ENCODE measurements around the gene DPT. TPM values are rescaled to one million over a fixed set of nuclear protein-coding genes. Genes with fewer than 3 reads are reported as not detected.

Gene DPT
- total and polyA plus RNA-seq, 10 of the 15 experiments (the other 5 are each of a cell fraction or from before 2014, with no cell fraction given) = 0.05 to 0.10 TPM; not detected in 8

- Histone ChIP-seq H3K4me1 (ENCODE audit: control insufficient read depth, insufficient read depth, low read length) (no peaks in the 10 kb centered on the region), H3K27me3 (replicated peaks in 1 of 2; ENCODE audit: control insufficient read depth in 2 of 2, insufficient read depth in 2 of 2, low read length in 1 of 2) (no peaks in the 10 kb centered on the region), H3K36me3 (ENCODE audit: control insufficient read depth in 2 of 2, insufficient read depth in 2 of 2, low read length in 1 of 2) (no peaks in the 10 kb centered on the region), H3K27ac (ENCODE audit: control insufficient read depth, insufficient read depth) (no peak overlapping the region), H3K4me3 (no peak overlapping the region), H3K9ac (ENCODE audit: control insufficient read depth, insufficient read depth, low read length) (no peak overlapping the region), H2AFZ (ENCODE audit: control insufficient read depth, low read depth, low read length) (no peak overlapping the region), H3K9me3 (replicated peaks; ENCODE audit: control insufficient read depth, insufficient read depth, low read length) (no peaks in the 10 kb centered on the region; the same call in 2 of the 3 replicates), H3K79me2 (ENCODE audit: control insufficient read depth, insufficient read depth, low read length) (no peaks in the 10 kb centered on the region), H4K20me1 (ENCODE audit: control insufficient read depth, insufficient read depth) (no peaks in the 10 kb centered on the region), H3K4me2 (ENCODE audit: control insufficient read depth, insufficient read depth) (no peak overlapping the region)
- FAIRE-seq (no peak), DNase-seq (ENCODE audit: low read depth, low spot score) (no peak), ATAC-seq (no peak)
- no TSS peak for BruUV-seq (replicated peaks)
- intact Hi-C loops (cut with micrococcal nuclease; ENCODE audit: unreplicated experiment) = no loop called here
- SMC1A ChIA-PET (ENCODE audit: uncharacterized antibody, unreplicated experiment) = interaction anchor here (1.0 to 2.6 kb wide), 4 partner anchors 9 to 345 kb away, joined by 3 to 9 read pairs (median 3); no protein-coding TSS in a partner anchor
- TF ChIP-seq CBX3 (IDR thresholded peaks at IDR 0.05; ENCODE audit: borderline replicate concordance, low read depth) (no peak), ATF7 (IDR thresholded peaks at IDR 0.05; ENCODE audit: low read depth) (no peak), MYB (IDR thresholded peaks at IDR 0.05; ENCODE audit: borderline replicate concordance, low read depth, low read length) (no peak), KAT2A (conservative IDR thresholded peaks at IDR 0.05; ENCODE audit: control insufficient read depth, low read depth, low read length) (no peak), NR2F1 (conservative IDR thresholded peaks at IDR 0.05) (no peak)
- WGBS (ENCODE audit: insufficient coverage, insufficient replicate concordance, low lambda C conversion rate, missing lambda C conversion rate) = 51% methylated on average over 3 of the region's 3 CpGs
- RAD21 ChIA-PET (ENCODE audit: unreplicated experiment) = interaction anchor here (1.3 kb wide), 1 partner anchor 14 kb away, joined by 3 read pairs; no protein-coding TSS in a partner anchor
- CTCF ChIA-PET = interaction anchor here (1.1 to 2.1 kb wide), 3 partner anchors 9 to 127 kb away, joined by 3 to 5 read pairs (median 4); no protein-coding TSS in a partner anchor
- in situ Hi-C loops (cut with MboI) = no loop called here
- POLR2A ChIA-PET = no interaction called here
Observed at GRCh38 chr1:168763031-168763430, 34.0 kb upstream of the DPT start.

DNA sequence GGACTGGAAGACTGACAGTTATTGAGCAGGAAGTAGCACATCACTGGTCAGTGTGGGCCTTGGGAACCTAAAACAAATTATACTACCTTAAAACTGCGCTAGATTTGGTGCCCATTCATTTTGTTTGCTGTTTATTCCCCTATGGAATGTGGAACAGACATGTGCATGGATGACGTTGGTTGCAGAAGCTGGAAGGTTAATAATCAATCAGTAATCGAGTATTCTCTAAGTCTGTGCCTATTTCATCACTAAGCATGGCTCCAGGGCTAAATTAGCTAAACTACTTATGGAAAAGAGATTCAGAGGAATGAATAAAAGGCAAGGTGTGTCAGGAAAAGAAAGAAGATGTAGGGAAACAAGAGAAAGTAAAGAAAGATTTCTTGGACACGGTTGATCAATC, 33.5 kb upstream of the DPT start:
- DNase-seq (ENCODE audit: low read depth, low spot score) (no peak), ATAC-seq (no peak), FAIRE-seq (no peak)
- no peak overlapping the region for H3K4me3 ChIP-seq
- no peak overlapping the region for H3K27ac ChIP-seq (ENCODE audit: control insufficient read depth, insufficient read depth)
- H3K9ac ChIP-seq (ENCODE audit: control insufficient read depth, insufficient read depth, low read length) = no peak overlapping the region
- CTCF ChIA-PET = interaction anchor here (1.1 to 2.1 kb wide), 3 partner anchors 9 to 126 kb away, joined by 3 to 5 read pairs (median 4); no protein-coding TSS in a partner anchor
- SMC1A ChIA-PET (ENCODE audit: uncharacterized antibody, unreplicated experiment) = interaction anchor here (0.7 to 2.6 kb wide), 5 partner anchors 12 to 346 kb away, joined by 3 to 9 read pairs (median 3); no protein-coding TSS in a partner anchor
- POLR2A ChIA-PET = no interaction called here
- no peaks in the 10 kb centered on the region for H3K36me3 ChIP-seq (ENCODE audit: control insufficient read depth in 2 of 2, insufficient read depth in 2 of 2, low read length in 1 of 2)
- no peaks in the 10 kb centered on the region; the same call in 2 of the 3 replicates for H3K9me3 ChIP-seq (replicated peaks; ENCODE audit: control insufficient read depth, insufficient read depth, low read length)
- WGBS (ENCODE audit: insufficient coverage, insufficient replicate concordance, low lambda C conversion rate, missing lambda C conversion rate) = 19% methylated on average over 4 of the region's 4 CpGs
- H3K79me2 ChIP-seq (ENCODE audit: control insufficient read depth, insufficient read depth, low read length) = no peaks in the 10 kb centered on the region
- no peak overlapping the region for H3K4me2 ChIP-seq (ENCODE audit: control insufficient read depth, insufficient read depth)
- H2AFZ ChIP-seq (ENCODE audit: control insufficient read depth, low read depth, low read length) = no peak overlapping the region
- H4K20me1 ChIP-seq (ENCODE audit: control insufficient read depth, insufficient read depth) = no peaks in the 10 kb centered on the region
- TF ChIP-seq PAX5 (IDR thresholded peaks at IDR 0.05; ENCODE audit: borderline replicate concordance, low read depth, low read length) = 0 out of 2 replicates have a peak, but pooled peaks have one; percentile 11
- TF ChIP-seq, protein P1, sequence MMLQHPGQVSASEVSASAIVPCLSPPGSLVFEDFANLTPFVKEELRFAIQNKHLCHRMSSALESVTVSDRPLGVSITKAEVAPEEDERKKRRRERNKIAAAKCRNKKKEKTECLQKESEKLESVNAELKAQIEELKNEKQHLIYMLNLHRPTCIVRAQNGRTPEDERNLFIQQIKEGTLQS (IDR thresholded peaks at IDR 0.05; ENCODE audit: borderline replicate concordance, extremely low read depth, low read depth, low read length) = no peak
- in situ Hi-C loops (cut with MboI) (no loop called here), intact Hi-C loops (cut with micrococcal nuclease; ENCODE audit: unreplicated experiment) (no loop called here)
- RAD21 ChIA-PET (ENCODE audit: unreplicated experiment) = interaction anchor here (1.3 kb wide), 1 partner anchor 14 kb away, joined by 3 read pairs; no protein-coding TSS in a partner anchor
- H3K27me3 ChIP-seq (replicated peaks in 1 of 2; ENCODE audit: control insufficient read depth in 2 of 2, insufficient read depth in 2 of 2, low read length in 1 of 2) = no peaks in the 10 kb centered on the region
- no peaks in the 10 kb centered on the region for H3K4me1 ChIP-seq (ENCODE audit: control insufficient read depth, insufficient read depth, low read length)
- BruUV-seq (replicated peaks) = no TSS peak
